HEK293 (cell line): ENCODE results near the gene FGD6.

ENCODE experiments used
- AEBP2 ChIP-seq: fragments of 450-650 bp; formaldehyde crosslinking; IDR thresholded peaks from 2 replicates; pipeline ENCODE4 v1.5.1; 2016; ENCODE audit warnings: missing biosample characterization, missing genetic modification characterization, borderline replicate concordance
- BCL11A ChIP-seq: fragments of 450-650 bp; formaldehyde crosslinking; IDR thresholded peaks from 2 replicates; pipeline ENCODE4 v1.5.1; 2016; ENCODE audit warnings: low read depth, missing biosample characterization, missing genetic modification characterization
- GFI1B ChIP-seq: fragments of 450-650 bp; formaldehyde crosslinking; IDR thresholded peaks from 2 replicates; pipeline ENCODE4 v1.5.1; 2016; ENCODE audit warnings: missing biosample characterization, missing genetic modification characterization
- KLF1 ChIP-seq: fragments of 450-650 bp; formaldehyde crosslinking; IDR thresholded peaks from 2 replicates; pipeline ENCODE4 v1.5.1; 2016; ENCODE audit warnings: missing biosample characterization, missing genetic modification characterization
- KLF16 ChIP-seq: fragments of 450-650 bp; formaldehyde crosslinking; IDR thresholded peaks from 2 replicates; pipeline ENCODE4 v1.5.1; 2017; ENCODE audit warnings: missing biosample characterization, missing genetic modification characterization
- KLF7 ChIP-seq: fragments of 450-650 bp; formaldehyde crosslinking; IDR thresholded peaks from 2 replicates; pipeline ENCODE4 v1.5.1; 2016; ENCODE audit warnings: missing biosample characterization, missing genetic modification characterization, borderline replicate concordance
- MYNN ChIP-seq: fragments of 450-650 bp; formaldehyde crosslinking; IDR thresholded peaks from 2 replicates; pipeline ENCODE4 v1.5.1; 2016; ENCODE audit warnings: missing biosample characterization, missing genetic modification characterization, borderline replicate concordance
- PATZ1 ChIP-seq: fragments of 450-650 bp; formaldehyde crosslinking; IDR thresholded peaks from 2 replicates; pipeline ENCODE4 v1.5.1; 2016; ENCODE audit warnings: missing biosample characterization, missing genetic modification characterization
- PRDM1 ChIP-seq: fragments of 450-650 bp; formaldehyde crosslinking; IDR thresholded peaks from 2 replicates; pipeline ENCODE4; 2016; ENCODE audit warnings: missing biosample characterization, missing genetic modification characterization
- REST ChIP-seq: fragments of 450-650 bp; formaldehyde crosslinking; IDR thresholded peaks from 2 replicates; pipeline ENCODE4 v1.5.1; 2016; ENCODE audit warnings: missing biosample characterization, missing genetic modification characterization
- TSHZ1 ChIP-seq: fragments of 450-650 bp; formaldehyde crosslinking; IDR thresholded peaks from 2 replicates; pipeline ENCODE4 v1.5.1; 2016; ENCODE audit warnings: missing biosample characterization, missing genetic modification characterization, borderline replicate concordance
- YY1 ChIP-seq: fragments of 450-650 bp; formaldehyde crosslinking; IDR thresholded peaks from 2 replicates; pipeline ENCODE4 v1.5.1; 2018; ENCODE audit warnings: missing biosample characterization, missing genetic modification characterization
- YY2 ChIP-seq: fragments of 450-650 bp; formaldehyde crosslinking; IDR thresholded peaks from 2 replicates; pipeline ENCODE4 v1.5.1; 2016; ENCODE audit warnings: missing biosample characterization, missing genetic modification characterization
- ZBTB20 ChIP-seq: fragments of 450-650 bp; formaldehyde crosslinking; IDR thresholded peaks from 2 replicates; pipeline ENCODE4 v1.5.1; 2016; ENCODE audit warnings: missing biosample characterization, missing genetic modification characterization
- ZBTB21 ChIP-seq: fragments of 450-650 bp; formaldehyde crosslinking; IDR thresholded peaks from 2 replicates; pipeline ENCODE4 v1.5.1; 2017; ENCODE audit warnings: missing biosample characterization, missing genetic modification characterization
- ZFHX2 ChIP-seq: fragments of 450-650 bp; formaldehyde crosslinking; conservative IDR thresholded peaks from 2 replicates; pipeline ENCODE4 v1.5.1; 2016; ENCODE audit warnings: missing biosample characterization, missing genetic modification characterization
- ZFP3 ChIP-seq: fragments of 450-650 bp; formaldehyde crosslinking; IDR thresholded peaks from 2 replicates; pipeline ENCODE4 v1.5.1; 2016; ENCODE audit warnings: low read depth, missing biosample characterization, missing genetic modification characterization
- ZFP41 ChIP-seq: fragments of 450-650 bp; formaldehyde crosslinking; IDR thresholded peaks from 2 replicates; pipeline ENCODE4 v1.5.1; 2016; ENCODE audit warnings: missing biosample characterization, missing genetic modification characterization, borderline replicate concordance
- ZNF133 ChIP-seq: fragments of 450-650 bp; formaldehyde crosslinking; IDR thresholded peaks from 2 replicates; pipeline ENCODE4 v1.5.1; 2016; ENCODE audit warnings: missing biosample characterization, missing genetic modification characterization
- ZNF140 ChIP-seq: fragments of 450-650 bp; formaldehyde crosslinking; IDR thresholded peaks from 2 replicates; pipeline ENCODE4 v1.5.1; 2016; ENCODE audit warnings: missing biosample characterization, missing genetic modification characterization
- ZNF175 ChIP-seq: fragments of 450-650 bp; formaldehyde crosslinking; IDR thresholded peaks from 2 replicates; pipeline ENCODE4 v1.5.1; 2016; ENCODE audit warnings: missing biosample characterization, missing genetic modification characterization
- ZNF24 ChIP-seq: fragments of 450-650 bp; formaldehyde crosslinking; IDR thresholded peaks from 2 replicates; pipeline ENCODE4 v1.5.1; 2016; ENCODE audit warnings: missing biosample characterization, missing genetic modification characterization
- ZNF26 ChIP-seq: fragments of 450-650 bp; formaldehyde crosslinking; IDR thresholded peaks from 2 replicates; pipeline ENCODE4 v1.5.1; 2016; ENCODE audit warnings: missing biosample characterization, missing genetic modification characterization
- ZNF473 ChIP-seq: fragments of 450-650 bp; formaldehyde crosslinking; IDR thresholded peaks from 2 replicates; pipeline ENCODE4 v1.5.1; 2017; ENCODE audit warnings: missing biosample characterization, missing genetic modification characterization
- ZNF596 ChIP-seq: fragments of 450-650 bp; IDR thresholded peaks from 2 replicates; pipeline ENCODE4 v1.5.0; 2018; ENCODE audit warnings: missing biosample characterization, mild to moderate bottlenecking, missing genetic modification characterization, moderate library complexity
- ZNF600 ChIP-seq: fragments of 450-650 bp; formaldehyde crosslinking; IDR thresholded peaks from 2 replicates; pipeline ENCODE4 v1.5.1; 2016; ENCODE audit warnings: missing biosample characterization, missing genetic modification characterization
- ZNF621 ChIP-seq: fragments of 450-650 bp; formaldehyde crosslinking; IDR thresholded peaks from 2 replicates; pipeline ENCODE4 v1.5.1; 2017; ENCODE audit warnings: missing biosample characterization, missing genetic modification characterization
- ZNF664 ChIP-seq: fragments of 450-650 bp; formaldehyde crosslinking; IDR thresholded peaks from 2 replicates; pipeline ENCODE4 v1.5.1; 2016; ENCODE audit warnings: missing biosample characterization, missing genetic modification characterization
- ZNF747 ChIP-seq: fragments of 450-650 bp; formaldehyde crosslinking; IDR thresholded peaks from 2 replicates; pipeline ENCODE4 v1.5.1; 2016; ENCODE audit warnings: missing biosample characterization, missing genetic modification characterization

The FGD6 gene

GRCh38 chr12:95204141-95204866 is 13.0 kb downstream of the FGD6 start (continued):
- TF ChIP-seq REST (tag by site-specific recombination) (no peak), MYNN (tag by site-specific recombination) (no peak), ZFP3 (tag by site-specific recombination) (no peak), BCL11A (tag by site-specific recombination) (no peak), KLF1 (tag by site-specific recombination) (no peak), ZNF596 (tag by site-specific recombination) (no peak), PRDM1 (tag by site-specific recombination) (peak; percentile 70), PATZ1 (peak; percentile 68), ZBTB20 (peak; percentile 94), ZNF664 (tag by site-specific recombination) (no peak), ZFP41 (tag by site-specific recombination) (no peak), ZNF26 (tag by site-specific recombination) (0 out of 2 replicates have a peak, but pooled peaks have one; percentile 7), ZNF24 (no peak), ZNF600 (tag by site-specific recombination) (no peak), YY2 (tag by site-specific recombination) (0 out of 2 replicates have a peak, but pooled peaks have one; percentile 28), ZNF621 (tag by site-specific recombination) (no peak), KLF16 (tag by site-specific recombination) (0 out of 2 replicates have a peak, but pooled peaks have one; percentile 25), YY1 (tag by site-specific recombination) (no peak), TSHZ1 (no peak), GFI1B (tag by site-specific recombination) (no peak), AEBP2 (tag by site-specific recombination) (no peak), ZNF140 (no peak), ZNF747 (tag by site-specific recombination) (no peak), ZNF473 (tag by site-specific recombination) (no peak), ZBTB21 (0 out of 2 replicates have a peak, but pooled peaks have one; percentile 16), ZNF175 (tag by site-specific recombination) (no peak), KLF7 (tag by site-specific recombination) (peak; percentile 55; the same call in 1 of the 2 replicates), ZFHX2 (peak; percentile 51), ZNF133 (tag by site-specific recombination) (no peak)
